Measurements from ENCODE around the gene RFTN1. TPM values are rescaled to one million over a fixed set of nuclear protein-coding genes. Genes with fewer than 3 reads are reported as not detected.

RFTN1 gene
- total and polyA plus RNA-seq, 10 of the 15 experiments (the other 5 are each of a cell fraction or from before 2014, with no cell fraction given) = 20.6 to 213 (median 147) TPM

DNA sequence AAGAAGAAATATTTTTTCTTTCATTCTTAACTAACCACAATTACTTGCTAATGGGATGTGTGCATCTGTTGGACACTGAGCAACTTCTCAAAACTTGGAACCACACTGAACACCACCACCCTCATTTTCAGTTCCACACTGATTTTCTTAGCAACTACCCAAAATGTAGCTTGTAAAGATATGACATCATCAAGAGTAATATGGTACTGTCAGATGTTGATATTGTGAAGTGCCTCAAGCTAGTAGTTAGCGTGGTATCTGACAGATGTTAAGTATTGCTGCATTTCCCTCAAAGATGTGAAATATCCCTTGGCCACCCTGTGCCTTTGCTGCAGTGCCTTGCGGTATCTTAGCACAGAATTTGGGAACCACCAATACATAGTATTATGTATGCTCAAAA is 9.3 kb downstream of the RFTN1 start (continued):
- TF ChIP-seq, protein P1, sequence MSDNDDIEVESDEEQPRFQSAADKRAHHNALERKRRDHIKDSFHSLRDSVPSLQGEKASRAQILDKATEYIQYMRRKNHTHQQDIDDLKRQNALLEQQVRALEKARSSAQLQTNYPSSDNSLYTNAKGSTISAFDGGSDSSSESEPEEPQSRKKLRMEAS (IDR thresholded peaks at IDR 0.05; ENCODE audit: low read depth, low read length) = 0 out of 2 replicates have a peak, but pooled peaks have one; percentile 18
- TF ChIP-seq ZNF384 (IDR thresholded peaks at IDR 0.05; ENCODE audit: borderline replicate concordance, low read depth, low read length) = no peak
- TF ChIP-seq, protein P2, sequence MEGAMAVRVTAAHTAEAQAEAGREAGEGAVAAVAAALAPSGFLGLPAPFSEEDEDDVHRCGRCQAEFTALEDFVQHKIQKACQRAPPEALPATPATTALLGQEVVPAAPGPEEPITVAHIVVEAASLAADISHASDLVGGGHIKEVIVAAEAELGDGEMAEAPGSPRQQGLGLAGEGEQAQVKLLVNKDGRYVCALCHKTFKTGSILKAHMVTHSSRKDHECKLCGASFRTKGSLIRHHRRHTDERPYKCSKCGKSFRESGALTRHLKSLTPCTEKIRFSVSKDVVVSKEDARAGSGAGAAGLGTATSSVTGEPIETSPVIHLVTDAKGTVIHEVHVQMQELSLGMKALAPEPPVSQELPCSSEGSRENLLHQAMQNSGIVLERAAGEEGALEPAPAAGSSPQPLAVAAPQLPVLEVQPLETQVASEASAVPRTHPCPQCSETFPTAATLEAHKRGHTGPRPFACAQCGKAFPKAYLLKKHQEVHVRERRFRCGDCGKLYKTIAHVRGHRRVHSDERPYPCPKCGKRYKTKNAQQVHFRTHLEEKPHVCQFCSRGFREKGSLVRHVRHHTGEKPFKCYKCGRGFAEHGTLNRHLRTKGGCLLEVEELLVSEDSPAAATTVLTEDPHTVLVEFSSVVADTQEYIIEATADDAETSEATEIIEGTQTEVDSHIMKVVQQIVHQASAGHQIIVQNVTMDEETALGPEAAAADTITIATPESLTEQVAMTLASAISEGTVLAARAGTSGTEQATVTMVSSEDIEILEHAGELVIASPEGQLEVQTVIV (IDR thresholded peaks at IDR 0.05; ENCODE audit: borderline replicate concordance, partially characterized antibody) = no peak
- TF ChIP-seq, protein P3, sequence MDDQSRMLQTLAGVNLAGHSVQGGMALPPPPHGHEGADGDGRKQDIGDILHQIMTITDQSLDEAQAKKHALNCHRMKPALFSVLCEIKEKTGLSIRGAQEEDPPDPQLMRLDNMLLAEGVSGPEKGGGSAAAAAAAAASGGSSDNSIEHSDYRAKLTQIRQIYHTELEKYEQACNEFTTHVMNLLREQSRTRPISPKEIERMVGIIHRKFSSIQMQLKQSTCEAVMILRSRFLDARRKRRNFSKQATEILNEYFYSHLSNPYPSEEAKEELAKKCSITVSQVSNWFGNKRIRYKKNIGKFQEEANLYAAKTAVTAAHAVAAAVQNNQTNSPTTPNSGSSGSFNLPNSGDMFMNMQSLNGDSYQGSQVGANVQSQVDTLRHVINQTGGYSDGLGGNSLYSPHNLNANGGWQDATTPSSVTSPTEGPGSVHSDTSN (IDR thresholded peaks at IDR 0.05; ENCODE audit: insufficient replicate concordance, low read depth, low read length) = no peak
- no peak for TF ChIP-seq FOS (IDR thresholded peaks at IDR 0.05; ENCODE audit: borderline replicate concordance, extremely low read depth, insufficient read length)
- no peak for TF ChIP-seq KLF5 (IDR thresholded peaks at IDR 0.05; ENCODE audit: partially characterized antibody)
- TF ChIP-seq HDAC2 (IDR thresholded peaks at IDR 0.05) = no peak
- TF ChIP-seq EED (IDR thresholded peaks at IDR 0.05; ENCODE audit: low read depth) = peak; percentile 50
- TF ChIP-seq HDGF (IDR thresholded peaks at IDR 0.05) = no peak
- TF ChIP-seq, protein P4, sequence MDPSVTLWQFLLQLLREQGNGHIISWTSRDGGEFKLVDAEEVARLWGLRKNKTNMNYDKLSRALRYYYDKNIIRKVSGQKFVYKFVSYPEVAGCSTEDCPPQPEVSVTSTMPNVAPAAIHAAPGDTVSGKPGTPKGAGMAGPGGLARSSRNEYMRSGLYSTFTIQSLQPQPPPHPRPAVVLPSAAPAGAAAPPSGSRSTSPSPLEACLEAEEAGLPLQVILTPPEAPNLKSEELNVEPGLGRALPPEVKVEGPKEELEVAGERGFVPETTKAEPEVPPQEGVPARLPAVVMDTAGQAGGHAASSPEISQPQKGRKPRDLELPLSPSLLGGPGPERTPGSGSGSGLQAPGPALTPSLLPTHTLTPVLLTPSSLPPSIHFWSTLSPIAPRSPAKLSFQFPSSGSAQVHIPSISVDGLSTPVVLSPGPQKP (IDR thresholded peaks at IDR 0.05; ENCODE audit: low read depth, low read length) = no peak
- TF ChIP-seq, protein P5, sequence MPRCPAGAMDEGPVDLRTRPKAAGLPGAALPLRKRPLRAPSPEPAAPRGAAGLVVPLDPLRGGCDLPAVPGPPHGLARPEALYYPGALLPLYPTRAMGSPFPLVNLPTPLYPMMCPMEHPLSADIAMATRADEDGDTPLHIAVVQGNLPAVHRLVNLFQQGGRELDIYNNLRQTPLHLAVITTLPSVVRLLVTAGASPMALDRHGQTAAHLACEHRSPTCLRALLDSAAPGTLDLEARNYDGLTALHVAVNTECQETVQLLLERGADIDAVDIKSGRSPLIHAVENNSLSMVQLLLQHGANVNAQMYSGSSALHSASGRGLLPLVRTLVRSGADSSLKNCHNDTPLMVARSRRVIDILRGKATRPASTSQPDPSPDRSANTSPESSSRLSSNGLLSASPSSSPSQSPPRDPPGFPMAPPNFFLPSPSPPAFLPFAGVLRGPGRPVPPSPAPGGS (IDR thresholded peaks at IDR 0.05; ENCODE audit: borderline replicate concordance, insufficient read depth, low read depth, low read length, poor library complexity, severe bottlenecking) = peak; percentile 72
- TF ChIP-seq TCF12 (IDR thresholded peaks at IDR 0.05; ENCODE audit: low read depth, low read length) = peak; percentile 62; the same call in 1 of the 2 replicates
- TF ChIP-seq BCL11A (IDR thresholded peaks at IDR 0.05; ENCODE audit: low read depth, low read length) = peak; percentile 90
- TF ChIP-seq, protein P6, sequence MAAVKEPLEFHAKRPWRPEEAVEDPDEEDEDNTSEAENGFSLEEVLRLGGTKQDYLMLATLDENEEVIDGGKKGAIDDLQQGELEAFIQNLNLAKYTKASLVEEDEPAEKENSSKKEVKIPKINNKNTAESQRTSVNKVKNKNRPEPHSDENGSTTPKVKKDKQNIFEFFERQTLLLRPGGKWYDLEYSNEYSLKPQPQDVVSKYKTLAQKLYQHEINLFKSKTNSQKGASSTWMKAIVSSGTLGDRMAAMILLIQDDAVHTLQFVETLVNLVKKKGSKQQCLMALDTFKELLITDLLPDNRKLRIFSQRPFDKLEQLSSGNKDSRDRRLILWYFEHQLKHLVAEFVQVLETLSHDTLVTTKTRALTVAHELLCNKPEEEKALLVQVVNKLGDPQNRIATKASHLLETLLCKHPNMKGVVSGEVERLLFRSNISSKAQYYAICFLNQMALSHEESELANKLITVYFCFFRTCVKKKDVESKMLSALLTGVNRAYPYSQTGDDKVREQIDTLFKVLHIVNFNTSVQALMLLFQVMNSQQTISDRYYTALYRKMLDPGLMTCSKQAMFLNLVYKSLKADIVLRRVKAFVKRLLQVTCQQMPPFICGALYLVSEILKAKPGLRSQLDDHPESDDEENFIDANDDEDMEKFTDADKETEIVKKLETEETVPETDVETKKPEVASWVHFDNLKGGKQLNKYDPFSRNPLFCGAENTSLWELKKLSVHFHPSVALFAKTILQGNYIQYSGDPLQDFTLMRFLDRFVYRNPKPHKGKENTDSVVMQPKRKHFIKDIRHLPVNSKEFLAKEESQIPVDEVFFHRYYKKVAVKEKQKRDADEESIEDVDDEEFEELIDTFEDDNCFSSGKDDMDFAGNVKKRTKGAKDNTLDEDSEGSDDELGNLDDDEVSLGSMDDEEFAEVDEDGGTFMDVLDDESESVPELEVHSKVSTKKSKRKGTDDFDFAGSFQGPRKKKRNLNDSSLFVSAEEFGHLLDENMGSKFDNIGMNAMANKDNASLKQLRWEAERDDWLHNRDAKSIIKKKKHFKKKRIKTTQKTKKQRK (IDR thresholded peaks at IDR 0.05; ENCODE audit: low read depth, low read length) = no peak
- TF ChIP-seq CHD4 (IDR thresholded peaks at IDR 0.05) = no peak
- TF ChIP-seq, protein P7, sequence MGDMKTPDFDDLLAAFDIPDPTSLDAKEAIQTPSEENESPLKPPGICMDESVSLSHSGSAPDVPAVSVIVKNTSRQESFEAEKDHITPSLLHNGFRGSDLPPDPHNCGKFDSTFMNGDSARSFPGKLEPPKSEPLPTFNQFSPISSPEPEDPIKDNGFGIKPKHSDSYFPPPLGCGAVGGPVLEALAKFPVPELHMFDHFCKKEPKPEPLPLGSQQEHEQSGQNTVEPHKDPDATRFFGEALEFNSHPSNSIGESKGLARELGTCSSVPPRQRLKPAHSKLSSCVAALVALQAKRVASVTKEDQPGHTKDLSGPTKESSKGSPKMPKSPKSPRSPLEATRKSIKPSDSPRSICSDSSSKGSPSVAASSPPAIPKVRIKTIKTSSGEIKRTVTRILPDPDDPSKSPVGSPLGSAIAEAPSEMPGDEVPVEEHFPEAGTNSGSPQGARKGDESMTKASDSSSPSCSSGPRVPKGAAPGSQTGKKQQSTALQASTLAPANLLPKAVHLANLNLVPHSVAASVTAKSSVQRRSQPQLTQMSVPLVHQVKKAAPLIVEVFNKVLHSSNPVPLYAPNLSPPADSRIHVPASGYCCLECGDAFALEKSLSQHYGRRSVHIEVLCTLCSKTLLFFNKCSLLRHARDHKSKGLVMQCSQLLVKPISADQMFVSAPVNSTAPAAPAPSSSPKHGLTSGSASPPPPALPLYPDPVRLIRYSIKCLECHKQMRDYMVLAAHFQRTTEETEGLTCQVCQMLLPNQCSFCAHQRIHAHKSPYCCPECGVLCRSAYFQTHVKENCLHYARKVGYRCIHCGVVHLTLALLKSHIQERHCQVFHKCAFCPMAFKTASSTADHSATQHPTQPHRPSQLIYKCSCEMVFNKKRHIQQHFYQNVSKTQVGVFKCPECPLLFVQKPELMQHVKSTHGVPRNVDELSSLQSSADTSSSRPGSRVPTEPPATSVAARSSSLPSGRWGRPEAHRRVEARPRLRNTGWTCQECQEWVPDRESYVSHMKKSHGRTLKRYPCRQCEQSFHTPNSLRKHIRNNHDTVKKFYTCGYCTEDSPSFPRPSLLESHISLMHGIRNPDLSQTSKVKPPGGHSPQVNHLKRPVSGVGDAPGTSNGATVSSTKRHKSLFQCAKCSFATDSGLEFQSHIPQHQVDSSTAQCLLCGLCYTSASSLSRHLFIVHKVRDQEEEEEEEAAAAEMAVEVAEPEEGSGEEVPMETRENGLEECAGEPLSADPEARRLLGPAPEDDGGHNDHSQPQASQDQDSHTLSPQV (IDR thresholded peaks at IDR 0.05) = peak; percentile 84; the same call in 1 of the 2 replicates
